WTC11 (cell line): Measurements from ENCODE around the gene CHAC1. TPM values are rescaled to one million over a fixed set of nuclear protein-coding genes. Genes with fewer than 3 reads are reported as not detected.

Experiments
- ATAC-seq: fragments of 200-7000 bp; cut with Tn5 transposase; 2 replicates; pipeline ENCODE4 v1.10.0; 2021; ENCODE audit warnings: mild to moderate bottlenecking, moderate library complexity
- CTCF ChIA-PET: fragments of 300-600 bp; sonication (Branson Sonifier 250); formaldehyde crosslinking; loops from one replicate; lab custom pipeline; 2021; ENCODE audit warnings: antibody characterized with exemption; lab: Charles Lee
- POLR2A ChIA-PET: fragments of 350-600 bp; sonication (Branson Sonifier 250); formaldehyde crosslinking; loops from one replicate; lab custom pipeline; 2021; ENCODE audit warnings: antibody characterized with exemption; lab: Charles Lee
- DNase-seq: peaks from one replicate; pipeline ENCODE4 v3.0.0; 2021; ENCODE audit warnings: low spot score
- H3K27ac Mint-ChIP-seq: 2 replicates; pipeline ENCODE4 v1.8.0; 2021; ENCODE audit warnings: mixed read lengths
- H3K27me3 Mint-ChIP-seq: 2 replicates; pipeline ENCODE4 v1.8.0; 2021; ENCODE audit warnings: low read depth, mild to moderate bottlenecking, moderate library complexity, mixed read lengths
- H3K36me3 Mint-ChIP-seq: 2 replicates; pipeline ENCODE4 v1.8.0; 2021; ENCODE audit warnings: mixed read lengths
- H3K4me1 Mint-ChIP-seq: 2 replicates; pipeline ENCODE4 v1.8.0; 2022; ENCODE audit warnings: mixed read lengths
- H3K4me3 Mint-ChIP-seq: 2 replicates; pipeline ENCODE4 v1.8.0; 2021; ENCODE audit warnings: mild to moderate bottlenecking, moderate library complexity, mixed read lengths
- H3K9me3 Mint-ChIP-seq: 2 replicates; pipeline ENCODE4 v1.8.0; 2021; ENCODE audit warnings: mixed read lengths
- ARID4B ChIP-seq: sonication (generic); formaldehyde crosslinking; IDR thresholded peaks from 2 replicates; pipeline ENCODE4 v1.8.0; 2023; ENCODE audit warnings: missing genetic modification reagents, mild to moderate bottlenecking, borderline replicate concordance
- ATF1 ChIP-seq: sonication (generic); formaldehyde crosslinking; IDR thresholded peaks from 2 replicates; pipeline ENCODE4 v1.8.1; 2023; ENCODE audit warnings: mild to moderate bottlenecking, moderate library complexity, missing genetic modification reagents
- CBFB ChIP-seq: sonication (generic); formaldehyde crosslinking; IDR thresholded peaks from 2 replicates; pipeline ENCODE4 v1.8.1; 2022; ENCODE audit warnings: mild to moderate bottlenecking, low read depth, missing genetic modification reagents
- CREB1 ChIP-seq: sonication (generic); formaldehyde crosslinking; IDR thresholded peaks from 2 replicates; pipeline ENCODE4 v1.8.0; 2023; ENCODE audit warnings: mild to moderate bottlenecking, missing genetic modification reagents
- ETV6 ChIP-seq: sonication (generic); formaldehyde crosslinking; IDR thresholded peaks from 2 replicates; pipeline ENCODE4 v1.8.1; 2022; ENCODE audit warnings: mild to moderate bottlenecking, missing genetic modification reagents
- GABPB1 ChIP-seq: sonication (generic); formaldehyde crosslinking; IDR thresholded peaks from 2 replicates; pipeline ENCODE4 v1.8.1; 2023; ENCODE audit warnings: mild to moderate bottlenecking, missing genetic modification reagents
- HMGA2 ChIP-seq: fragments of 250-450 bp; sonication (Bioruptor Pico); IDR thresholded peaks from 2 replicates; pipeline ENCODE4 v1.4.0; 2021; ENCODE audit warnings: mild to moderate bottlenecking, moderate library complexity
- KAT7 ChIP-seq: sonication (generic); formaldehyde crosslinking; IDR thresholded peaks from 2 replicates; pipeline ENCODE4 v1.8.1; 2023; ENCODE audit warnings: missing genetic modification reagents, mild to moderate bottlenecking, borderline replicate concordance
- NFATC4 ChIP-seq: fragments of 250-450 bp; sonication (Bioruptor Pico); IDR thresholded peaks from 2 replicates; pipeline ENCODE4 v1.9.0; 2021; ENCODE audit warnings: mild to moderate bottlenecking
- NFE2L1 ChIP-seq: sonication (generic); formaldehyde crosslinking; IDR thresholded peaks from 2 replicates; pipeline ENCODE4 v1.8.1; 2023; ENCODE audit warnings: missing genetic modification reagents
- NR1H2 ChIP-seq: sonication (generic); formaldehyde crosslinking; IDR thresholded peaks from 2 replicates; pipeline ENCODE4 v1.9.0; 2021; ENCODE audit warnings: mild to moderate bottlenecking, moderate library complexity, missing genetic modification reagents
- PRDM15 ChIP-seq: sonication (generic); formaldehyde crosslinking; IDR thresholded peaks from 2 replicates; pipeline ENCODE4 v1.8.0; 2022; ENCODE audit warnings: missing genetic modification reagents
- PRRX2 ChIP-seq: fragments of 250-450 bp; sonication (Bioruptor Pico); IDR thresholded peaks from 2 replicates; pipeline ENCODE4 v1.8.0; 2021; ENCODE audit warnings: mild to moderate bottlenecking
- RELA ChIP-seq: sonication (generic); formaldehyde crosslinking; IDR thresholded peaks from 2 replicates; pipeline ENCODE4 v1.8.1; 2022; ENCODE audit warnings: missing genetic modification reagents, mild to moderate bottlenecking, borderline replicate concordance
- RORB ChIP-seq: fragments of 250-450 bp; sonication (Bioruptor Pico); IDR thresholded peaks from 2 replicates; pipeline ENCODE4 v1.9.0; 2021; ENCODE audit warnings: mild to moderate bottlenecking
- SMAD3 ChIP-seq: sonication (generic); formaldehyde crosslinking; IDR thresholded peaks from 2 replicates; pipeline ENCODE4 v1.8.0; 2022; ENCODE audit warnings: missing genetic modification reagents, mild to moderate bottlenecking, borderline replicate concordance
- TCF7 ChIP-seq: sonication (generic); formaldehyde crosslinking; IDR thresholded peaks from 2 replicates; pipeline ENCODE4 v1.8.0; 2022; ENCODE audit warnings: mild to moderate bottlenecking, low read depth, missing genetic modification reagents, moderate library complexity
- TEAD1 ChIP-seq: sonication (generic); formaldehyde crosslinking; IDR thresholded peaks from 2 replicates; pipeline ENCODE4 v1.8.0; 2022; ENCODE audit warnings: mild to moderate bottlenecking, missing genetic modification reagents
- TEAD4 ChIP-seq: sonication (generic); formaldehyde crosslinking; IDR thresholded peaks from 2 replicates; pipeline ENCODE4 v1.8.0; 2022; ENCODE audit warnings: mild to moderate bottlenecking, missing genetic modification reagents
- TP53 ChIP-seq: sonication (generic); formaldehyde crosslinking; IDR thresholded peaks from 2 replicates; pipeline ENCODE4 v1.8.1; 2023; ENCODE audit warnings: mild to moderate bottlenecking, missing genetic modification reagents
- ZMAT4 ChIP-seq: fragments of 250-450 bp; sonication (Bioruptor Pico); IDR thresholded peaks from 2 replicates; pipeline ENCODE4 v1.9.0; 2021; ENCODE audit warnings: mild to moderate bottlenecking
- ZNF121 ChIP-seq: sonication (generic); formaldehyde crosslinking; IDR thresholded peaks from 2 replicates; pipeline ENCODE4 v1.8.0; 2023; ENCODE audit warnings: missing genetic modification reagents
- ZNF423 ChIP-seq: fragments of 250-450 bp; sonication (Bioruptor Pico); IDR thresholded peaks from 2 replicates; pipeline ENCODE4 v2.1.2; 2022; ENCODE audit warnings: mild to moderate bottlenecking, moderate library complexity
- total RNA-seq: library from RNA; stranded (reverse); gene quantifications from 3 replicates; pipeline ENCODE4 v1.2.3, GENCODE V29; 2021
- TF ChIP-seq, protein P1 (sequence below): sonication (generic); formaldehyde crosslinking; IDR thresholded peaks from 2 replicates; pipeline ENCODE4 v1.8.1; 2023; ENCODE audit warnings: mild to moderate bottlenecking, missing genetic modification reagents
- TF ChIP-seq, protein P2 (sequence below): fragments of 250-450 bp; sonication (Bioruptor Pico); IDR thresholded peaks from 2 replicates; pipeline ENCODE4 v1.8.0; 2021; ENCODE audit warnings: mild to moderate bottlenecking

CHAC1 gene
- total RNA-seq, 1 experiment from 2014 or later = 31.0 TPM

DNA sequence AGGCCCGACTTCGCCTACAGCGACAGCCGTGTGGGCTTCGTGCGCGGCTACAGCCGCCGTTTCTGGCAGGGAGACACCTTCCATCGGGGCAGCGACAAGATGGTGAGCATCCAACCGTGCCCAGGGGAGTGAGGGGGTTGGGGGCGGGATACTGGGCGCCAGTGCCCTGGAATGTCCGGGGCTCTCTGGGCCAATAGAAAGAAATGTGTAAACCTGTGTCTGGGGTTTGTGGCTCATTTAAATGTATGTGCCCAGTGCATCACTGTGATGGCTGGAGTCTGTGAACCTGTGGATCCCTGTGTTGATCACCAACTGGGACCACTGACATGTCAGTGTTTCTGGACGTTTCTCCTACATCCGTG lies 423 bp downstream of the CHAC1 start:
- peak overlapping the region; percentile 96 for H3K27ac Mint-ChIP-seq
- peaks cover 10% of the 10 kb centered on the region for H3K36me3 Mint-ChIP-seq
- H3K4me3 Mint-ChIP-seq = peak overlapping the region; percentile 83
- H3K4me1 Mint-ChIP-seq = peaks cover 39% of the 10 kb centered on the region
- POLR2A ChIA-PET = interaction anchor here (0.5 to 4.6 kb wide), 23 partner anchors 10 to 585 kb away, joined by 3 to 80 read pairs (median 4); partner anchors contain the start of genes CHP1, DLL4, INO80 and NUSAP1
- no peaks in the 10 kb centered on the region for H3K9me3 Mint-ChIP-seq
- CTCF ChIA-PET = interaction anchor here (0.5 to 9.6 kb wide), 16 partner anchors 9 to 277 kb away, joined by 3 to 99 read pairs (median 4); partner anchors contain the start of genes CHP1, DLL4, EXD1 and RHOV
- DNase-seq (no peak), ATAC-seq (peak; percentile 1)
- H3K27me3 Mint-ChIP-seq = no peaks in the 10 kb centered on the region
- TF ChIP-seq, protein P1, sequence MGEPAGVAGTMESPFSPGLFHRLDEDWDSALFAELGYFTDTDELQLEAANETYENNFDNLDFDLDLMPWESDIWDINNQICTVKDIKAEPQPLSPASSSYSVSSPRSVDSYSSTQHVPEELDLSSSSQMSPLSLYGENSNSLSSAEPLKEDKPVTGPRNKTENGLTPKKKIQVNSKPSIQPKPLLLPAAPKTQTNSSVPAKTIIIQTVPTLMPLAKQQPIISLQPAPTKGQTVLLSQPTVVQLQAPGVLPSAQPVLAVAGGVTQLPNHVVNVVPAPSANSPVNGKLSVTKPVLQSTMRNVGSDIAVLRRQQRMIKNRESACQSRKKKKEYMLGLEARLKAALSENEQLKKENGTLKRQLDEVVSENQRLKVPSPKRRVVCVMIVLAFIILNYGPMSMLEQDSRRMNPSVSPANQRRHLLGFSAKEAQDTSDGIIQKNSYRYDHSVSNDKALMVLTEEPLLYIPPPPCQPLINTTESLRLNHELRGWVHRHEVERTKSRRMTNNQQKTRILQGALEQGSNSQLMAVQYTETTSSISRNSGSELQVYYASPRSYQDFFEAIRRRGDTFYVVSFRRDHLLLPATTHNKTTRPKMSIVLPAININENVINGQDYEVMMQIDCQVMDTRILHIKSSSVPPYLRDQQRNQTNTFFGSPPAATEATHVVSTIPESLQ (CRISPR knock-in tag) = no peak
- TF ChIP-seq HMGA2 (CRISPR knock-in tag) (no peak), PRDM15 (CRISPR knock-in tag) (no peak), ZNF121 (CRISPR knock-in tag) (no peak), NR1H2 (no peak), CBFB (CRISPR knock-in tag) (no peak), TCF7 (CRISPR knock-in tag) (no peak), TEAD4 (CRISPR knock-in tag) (no peak; the same call in 1 of the 2 replicates), TEAD1 (CRISPR knock-in tag) (no peak), SMAD3 (CRISPR knock-in tag) (no peak), ETV6 (CRISPR knock-in tag) (no peak), ZNF423 (no peak), NFATC4 (CRISPR knock-in tag) (0 out of 2 replicates have a peak, but pooled peaks have one; percentile 44), TP53 (CRISPR knock-in tag) (no peak), PRRX2 (CRISPR knock-in tag) (no peak), GABPB1 (CRISPR knock-in tag) (no peak), KAT7 (CRISPR knock-in tag) (no peak), RELA (no peak), ARID4B (0 out of 2 replicates have a peak, but pooled peaks have one; percentile 6), CREB1 (CRISPR knock-in tag) (no peak), ZMAT4 (CRISPR knock-in tag) (no peak), ATF1 (CRISPR knock-in tag) (no peak), NFE2L1 (CRISPR knock-in tag) (no peak), RORB (CRISPR knock-in tag) (no peak)
- TF ChIP-seq, protein P2, sequence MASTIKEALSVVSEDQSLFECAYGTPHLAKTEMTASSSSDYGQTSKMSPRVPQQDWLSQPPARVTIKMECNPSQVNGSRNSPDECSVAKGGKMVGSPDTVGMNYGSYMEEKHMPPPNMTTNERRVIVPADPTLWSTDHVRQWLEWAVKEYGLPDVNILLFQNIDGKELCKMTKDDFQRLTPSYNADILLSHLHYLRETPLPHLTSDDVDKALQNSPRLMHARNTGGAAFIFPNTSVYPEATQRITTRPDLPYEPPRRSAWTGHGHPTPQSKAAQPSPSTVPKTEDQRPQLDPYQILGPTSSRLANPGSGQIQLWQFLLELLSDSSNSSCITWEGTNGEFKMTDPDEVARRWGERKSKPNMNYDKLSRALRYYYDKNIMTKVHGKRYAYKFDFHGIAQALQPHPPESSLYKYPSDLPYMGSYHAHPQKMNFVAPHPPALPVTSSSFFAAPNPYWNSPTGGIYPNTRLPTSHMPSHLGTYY (CRISPR knock-in tag) = no peak
